ENCODE data around the gene MAP3K15. TPM values are rescaled to one million over a fixed set of nuclear protein-coding genes. Genes with fewer than 3 reads are reported as not detected.

The MAP3K15 gene
- 0.11 and 0.12 TPM in 2 replicates for total RNA-seq

GRCh38 chrX:19514791-19515614 is at the start of gene MAP3K15:
MAP3K15 (minus strand) TSS chrX:19515508; CDS start chrX:19515261, 247 bp downstream.

GRCh38 chrX:19343535-19344408 is 171.5 kb downstream of the MAP3K15 start, which contains the start of gene PDHA1:
PDHA1 (plus strand) TSS chrX:19343927; CDS start chrX:19344038, 111 bp downstream.

Other genes starting within 250 kb of the MAP3K15 start
- gene PDHA1, start 171.6 kb downstream of the MAP3K15 start, total RNA-seq, result 81.0 and 90.2 TPM in 2 replicates